ENCODE measurements around the gene SPIRE2. TPM values are rescaled to one million over a fixed set of nuclear protein-coding genes. Genes with fewer than 3 reads are reported as not detected.
"Not testable (repeated sequence)": the region's sequence is repeated elsewhere in the genome, so short reads cannot be mapped to it uniquely, and the experiment has no call there.

SPIRE2 gene
- total RNA-seq, 1 donor from 2014 or later = 1.0 TPM

GRCh38 chr16:89913408-89914387 lies 85.4 kb downstream of the SPIRE2 start:
- DNase-seq (ENCODE audit: low read depth in 2 of 2) = no peak

- not testable (repeated sequence) for DNase-seq (ENCODE audit: low read depth in 2 of 2)
Measured at GRCh38 chr16:89914642-89915285, 86.5 kb downstream of the SPIRE2 start.

GRCh38 chr16:89915303-89916232 lies 87.3 kb downstream of the SPIRE2 start:
- no peak for DNase-seq (ENCODE audit: low read depth in 2 of 2)

- DNase-seq (ENCODE audit: low read depth in 2 of 2) = peak in 1 of 2 donors; percentile 56
Measured at GRCh38 chr16:89917773-89918452, 89.6 kb downstream of the SPIRE2 start.

- DNase-seq (ENCODE audit: low read depth in 2 of 2) = peak in 1 of 2 donors; percentile 45
Measured at GRCh38 chr16:89918453-89919347, 90.4 kb downstream of the SPIRE2 start, which contains the start of gene MC1R. Gene MC1R (plus strand): TSS chr16:89918862. CDS start chr16:89919259, 397 bp downstream.

GRCh38 chr16:89919535-89920406 lies 91.5 kb downstream of the SPIRE2 start:
- DNase-seq (ENCODE audit: low read depth in 2 of 2) = no peak

GRCh38 chr16:89920723-89921122 lies 92.4 kb downstream of the SPIRE2 start:
- no peak for DNase-seq (ENCODE audit: low read depth in 2 of 2)

Other genes starting within 250 kb of the SPIRE2 start
- 0.13 TPM in 2 replicates for gene DPEP1, start 214.8 kb upstream of the SPIRE2 start, total RNA-seq
- gene CHMP1A, start 170.8 kb upstream of the SPIRE2 start, total RNA-seq = 63.4 and 87.0 TPM in 2 replicates
- gene SPATA33, start 170.6 kb upstream of the SPIRE2 start, total RNA-seq = 1.0 and 1.5 TPM in 2 replicates
- 28.2 and 37.7 TPM in 2 replicates for gene CDK10, start 141.8 kb upstream of the SPIRE2 start, total RNA-seq
- gene SPATA2L, start 126.8 kb upstream of the SPIRE2 start, total RNA-seq = 10.0 and 17.4 TPM in 2 replicates
- gene VPS9D1, start 107.6 kb upstream of the SPIRE2 start, total RNA-seq = 4.1 and 8.6 TPM in 2 replicates
- 9.0 and 18.0 TPM in 2 replicates for gene ZNF276, start 106.9 kb upstream of the SPIRE2 start, total RNA-seq
- gene FANCA, start 11.8 kb upstream of the SPIRE2 start, total RNA-seq = 8.9 and 12.1 TPM in 2 replicates
- gene TCF25, start 45.1 kb downstream of the SPIRE2 start, total RNA-seq = 132 and 154 TPM in 2 replicates
- 1.0 and 1.1 TPM in 2 replicates for gene MC1R, start 90.4 kb downstream of the SPIRE2 start, total RNA-seq
- 76.0 and 137 TPM in 2 replicates for gene TUBB3, start 94.9 kb downstream of the SPIRE2 start, total RNA-seq
- gene DEF8, start 120.3 kb downstream of the SPIRE2 start, total RNA-seq = 83.8 and 95.1 TPM in 2 replicates
- gene DBNDD1, start 191.0 kb downstream of the SPIRE2 start, total RNA-seq = 12.3 and 15.6 TPM in 2 replicates
- not detected in 2 replicates for gene PRDM7, start 248.9 kb downstream of the SPIRE2 start, total RNA-seq

Data from dermis microvascular lymphatic vessel endothelial cell (primary cell).